ENCODE data around the gene COL8A2.

DNA sequence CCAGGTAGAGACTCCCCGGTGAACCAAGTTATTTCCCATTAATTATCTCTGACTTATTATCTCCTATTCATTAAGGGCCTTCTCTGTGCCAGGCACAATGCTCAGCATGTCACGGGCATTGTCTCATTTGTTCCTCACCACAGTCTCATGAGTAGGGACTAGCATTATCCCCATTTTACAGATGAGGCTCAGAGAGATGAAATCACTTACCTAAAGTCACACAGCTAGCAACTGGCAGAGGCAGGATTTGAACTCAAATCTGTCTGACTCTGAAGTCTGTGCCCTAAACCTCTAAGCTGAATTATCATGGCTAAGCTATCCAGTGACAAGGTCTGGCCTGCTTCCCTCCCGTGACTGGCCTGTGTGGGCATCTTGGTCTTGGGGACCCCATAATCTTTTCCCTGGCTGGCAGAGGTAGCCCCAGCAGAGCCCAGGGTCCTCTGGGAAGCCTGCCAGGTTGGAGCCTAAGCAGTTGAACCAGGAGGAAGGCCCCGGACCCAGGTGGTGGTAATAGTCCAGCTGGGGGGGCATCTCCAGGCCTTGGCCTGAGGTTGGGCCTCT, 35.4 kb upstream of the COL8A2 start:
- TF ChIP-seq POLR2A (IDR thresholded peaks at IDR 0.05; ENCODE audit: low read length) (no peak), GATA1 (IDR thresholded peaks at IDR 0.05; ENCODE audit: low read depth, low read length) (no peak)
